ENCODE results near the gene CBFB. TPM values are rescaled to one million over a fixed set of nuclear protein-coding genes. Genes with fewer than 3 reads are reported as not detected.

The CBFB gene
- total and polyA plus RNA-seq, 7 donors = 9.6 to 28.0 (median 21.3) TPM

- peak; percentile 39 for DNase-seq
- TF ChIP-seq POLR2AphosphoS5 (IDR thresholded peaks at IDR 0.05) (no peak), EP300 (IDR thresholded peaks at IDR 0.05) (no peak), POLR2A (IDR thresholded peaks at IDR 0.05) (no peak), CTCF (IDR thresholded peaks at IDR 0.05) (no peak)
- H3K27me3 ChIP-seq = no peaks in the 10 kb centered on the region
- 58 to 81% methylated on average over 4 of the region's 4 CpGs for WGBS, 2 donors
- no peak overlapping the region for H3K27ac ChIP-seq
- H3K4me3 ChIP-seq = no peak overlapping the region
- H3K36me3 ChIP-seq = no peaks in the 10 kb centered on the region
- intact Hi-C loops (cut with DNase I) = no loop called here
- H3K9me3 ChIP-seq = no peaks in the 10 kb centered on the region
- peaks cover 0 to 7% (median 3%) of the 10 kb centered on the region in 4 donors for H3K4me1 ChIP-seq
Measured at GRCh38 chr16:67024384-67025209, 4.4 kb upstream of the CBFB start.

- H3K9me3 ChIP-seq = no peaks in the 10 kb centered on the region
- H3K27ac ChIP-seq = no peak overlapping the region
- no peak overlapping the region for H3K4me3 ChIP-seq
- DNase-seq = no peak
- H3K36me3 ChIP-seq = no peaks in the 10 kb centered on the region
- peaks cover 0 to 10% (median 6%) of the 10 kb centered on the region in 4 donors for H3K4me1 ChIP-seq
- intact Hi-C loops (cut with DNase I) = no loop called here
- TF ChIP-seq CTCF (IDR thresholded peaks at IDR 0.05) (no peak), POLR2A (IDR thresholded peaks at IDR 0.05) (no peak), EP300 (IDR thresholded peaks at IDR 0.05) (no peak), POLR2AphosphoS5 (IDR thresholded peaks at IDR 0.05) (no peak)
- H3K27me3 ChIP-seq = no peaks in the 10 kb centered on the region
Measured at GRCh38 chr16:67025210-67025550, 3.8 kb upstream of the CBFB start.

GRCh38 chr16:67026570-67026969 lies 2.4 kb upstream of the CBFB start:
- 95 to 97% methylated on average over 4 of the region's 4 CpGs for WGBS, 2 donors
- Histone ChIP-seq H3K4me3 (no peak overlapping the region), H3K9me3 (no peaks in the 10 kb centered on the region), H3K27ac (no peak overlapping the region), H3K27me3 (no peaks in the 10 kb centered on the region), H3K36me3 (no peaks in the 10 kb centered on the region), H3K4me1 (peaks cover 0 to 24% (median 20%) of the 10 kb centered on the region in 4 donors)
- peak; percentile 34 for DNase-seq
- intact Hi-C loops (cut with DNase I) = no loop called here
- TF ChIP-seq EP300 (IDR thresholded peaks at IDR 0.05) = no peak
- TF ChIP-seq POLR2A (IDR thresholded peaks at IDR 0.05) = no peak
- no peak for TF ChIP-seq POLR2AphosphoS5 (IDR thresholded peaks at IDR 0.05)
- TF ChIP-seq CTCF (IDR thresholded peaks at IDR 0.05) = no peak

GRCh38 chr16:67027046-67027445 lies 1.9 kb upstream of the CBFB start:
- WGBS, 2 donors = 93 to 95% methylated on average over 6 of the region's 6 CpGs
- Histone ChIP-seq H3K27me3 (no peaks in the 10 kb centered on the region), H3K27ac (no peak overlapping the region), H3K4me3 (no peak overlapping the region), H3K9me3 (no peaks in the 10 kb centered on the region), H3K36me3 (no peaks in the 10 kb centered on the region), H3K4me1 (peaks cover 0 to 26% (median 23%) of the 10 kb centered on the region in 4 donors)
- TF ChIP-seq POLR2AphosphoS5 (IDR thresholded peaks at IDR 0.05) (no peak), EP300 (IDR thresholded peaks at IDR 0.05) (no peak), CTCF (IDR thresholded peaks at IDR 0.05) (no peak), POLR2A (IDR thresholded peaks at IDR 0.05) (no peak)
- intact Hi-C loops (cut with DNase I) = no loop called here
- DNase-seq = peak; percentile 41
